MCF 10A (cell line): ENCODE results near the gene DCLK1. TPM values are rescaled to one million over a fixed set of nuclear protein-coding genes. Genes with fewer than 3 reads are reported as not detected.

ENCODE experiments used
- BruUV-seq: library from RNA; stranded (reverse); fragments of 400-500 nt; replicated peaks from 2 replicates; lab custom pipeline; 2021; lab: Mats Ljungman, UMichigan
- CTCF ChIA-PET: fragments of 300-600 bp; sonication (Branson Sonifier 250); formaldehyde crosslinking; extraction: SDS; loops from one replicate; lab custom pipeline; 2021; ENCODE audit warnings: antibody characterized with exemption, inconsistent platforms; lab: Yijun Ruan, JAX
- POLR2A ChIA-PET: fragments of 300-600, 350-650 bp; sonication (Branson Sonifier 250); formaldehyde crosslinking; extraction: SDS; loops from one replicate; lab custom pipeline; 2020; ENCODE audit warnings: antibody characterized with exemption, inconsistent platforms; lab: Yijun Ruan, JAX
- DNase-seq: peaks from one replicate; pipeline ENCODE4 v3.0.0-alpha.2; 2018; ENCODE audit not compliant: unreplicated experiment
- H3K27ac Mint-ChIP-seq: one replicate; pipeline ENCODE4 v1.8.0; 2022; ENCODE audit warnings: mild to moderate bottlenecking, low read depth, mixed read lengths; ENCODE audit not compliant: unreplicated experiment
- H3K27me3 Mint-ChIP-seq: one replicate; pipeline ENCODE4 v1.8.0; 2022; ENCODE audit warnings: mixed read lengths; ENCODE audit not compliant: insufficient read depth, unreplicated experiment
- H3K36me3 Mint-ChIP-seq: one replicate; pipeline ENCODE4 v1.8.0; 2022; ENCODE audit warnings: mild to moderate bottlenecking, moderate library complexity, mixed read lengths; ENCODE audit not compliant: insufficient read depth, unreplicated experiment
- H3K4me1 Mint-ChIP-seq: one replicate; pipeline ENCODE4 v1.8.0; 2022; ENCODE audit warnings: mixed read lengths; ENCODE audit not compliant: insufficient read depth, unreplicated experiment
- H3K4me3 Mint-ChIP-seq: one replicate; pipeline ENCODE4 v1.8.0; 2022; ENCODE audit warnings: mild to moderate bottlenecking, moderate library complexity, mixed read lengths; ENCODE audit not compliant: unreplicated experiment
- H3K9me3 Mint-ChIP-seq: one replicate; pipeline ENCODE4 v1.8.0; 2022; ENCODE audit warnings: mixed read lengths; ENCODE audit not compliant: unreplicated experiment
- CTCF ChIP-seq: fragments of 200-600 bp; IDR thresholded peaks from one replicate; pipeline ENCODE4 v1.8.0; 2022; ENCODE audit warnings: antibody characterized with exemption, mild to moderate bottlenecking; ENCODE audit not compliant: unreplicated experiment
- intact Hi-C: fragments of 100-400 bp; cut with micrococcal nuclease; formaldehyde crosslinking; loops from 2 replicates; pipeline ENCODE4 v1.14.1; 2022
- total RNA-seq: library from RNA; stranded (reverse); gene quantifications from 2 replicates; pipeline ENCODE4 v1.2.3, GENCODE V29; 2022

DCLK1 gene
- total RNA-seq, 1 experiment from 2014 or later = 0.44 TPM

DNA sequence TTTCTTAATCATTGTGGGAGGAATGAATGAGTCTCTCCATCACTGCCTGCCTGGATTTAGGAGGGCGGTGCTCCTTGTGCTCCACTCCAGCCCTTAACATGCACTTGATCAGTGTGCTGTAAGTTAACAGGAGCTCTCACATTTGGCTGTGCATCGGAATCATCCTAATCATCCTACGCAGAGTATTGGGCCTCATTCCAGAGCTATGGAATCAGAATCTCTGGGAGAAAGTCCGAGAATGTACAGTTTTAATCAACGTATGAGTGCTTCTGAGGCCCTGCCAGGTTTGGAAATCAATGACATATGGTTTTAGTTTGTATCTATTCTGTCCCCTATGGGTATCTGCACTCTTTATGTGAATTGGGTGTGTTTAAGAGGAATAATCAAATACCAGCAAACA lies 34.9 kb upstream of the DCLK1 start:
- Mint-ChIP-seq H3K27me3 (no peaks in the 10 kb centered on the region), H3K4me3 (no peak overlapping the region), H3K4me1 (peaks cover 28% of the 10 kb centered on the region), H3K27ac (no peak overlapping the region), H3K36me3 (no peaks in the 10 kb centered on the region), H3K9me3 (no peaks in the 10 kb centered on the region)
- no peak for DNase-seq
- ChIA-PET POLR2A (no interaction called here), CTCF (interaction anchor here (1.3 to 1.4 kb wide), 2 partner anchors 22 to 189 kb away, joined by 3 read pairs; no protein-coding TSS in a partner anchor)
- no peak for TF ChIP-seq CTCF
- no TSS peak for BruUV-seq
- intact Hi-C loops = no loop called here

- peak; percentile 99 for DNase-seq
- no peak for TF ChIP-seq CTCF
- Mint-ChIP-seq H3K27me3 (no peaks in the 10 kb centered on the region), H3K4me1 (peaks cover 35% of the 10 kb centered on the region), H3K36me3 (no peaks in the 10 kb centered on the region), H3K27ac (peak overlapping the region; percentile 74), H3K9me3 (no peaks in the 10 kb centered on the region), H3K4me3 (peak overlapping the region; percentile 36)
- ChIA-PET POLR2A (interaction anchor here (0.7 to 2.0 kb wide), 10 partner anchors 9 to 185 kb away, joined by 3 to 9 read pairs (median 4); no protein-coding TSS in a partner anchor), CTCF (interaction anchor here (0.6 to 1.6 kb wide), 7 partner anchors 14 to 1945 kb away, joined by 3 to 9 read pairs (median 5); no protein-coding TSS in a partner anchor)
- no TSS peak for BruUV-seq
- intact Hi-C loops = no loop called here
Measured at GRCh38 chr13:36163809-36164308, 32.7 kb upstream of the DCLK1 start.

DNA sequence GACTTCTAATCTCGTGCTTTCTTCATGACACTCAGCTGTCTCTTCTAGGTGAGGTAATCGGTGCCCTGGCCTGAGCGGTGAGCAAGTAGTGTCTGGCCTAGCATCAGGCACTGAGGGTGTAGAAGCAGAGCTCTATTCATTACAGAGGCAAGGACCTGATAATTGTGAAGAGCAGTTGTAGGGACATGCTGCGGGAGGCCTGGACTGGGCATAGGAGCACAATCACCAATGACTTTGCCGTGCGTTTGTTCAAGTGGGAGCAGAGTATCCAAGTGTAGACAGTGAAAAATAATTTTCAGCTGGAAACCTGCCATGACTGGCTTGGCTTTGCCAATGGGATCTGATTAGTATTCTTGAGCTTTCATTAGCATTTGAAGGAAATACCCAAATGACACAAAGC lies 32.1 kb upstream of the DCLK1 start:
- intact Hi-C loops = no loop called here
- POLR2A ChIA-PET = interaction anchor here (0.7 to 2.0 kb wide), 5 partner anchors 66 to 184 kb away, joined by 3 to 9 read pairs (median 7); no protein-coding TSS in a partner anchor

More for the DNA sequence above, 32.1 kb upstream of the DCLK1 start:
- H3K27ac Mint-ChIP-seq = peak overlapping the region; percentile 74
- H3K4me3 Mint-ChIP-seq = peak overlapping the region; percentile 36
- no peaks in the 10 kb centered on the region for H3K9me3 Mint-ChIP-seq
- CTCF ChIA-PET = interaction anchor here (0.6 to 1.6 kb wide), 6 partner anchors 14 to 177 kb away, joined by 3 to 9 read pairs (median 6); no protein-coding TSS in a partner anchor
- DNase-seq = no peak
- no peaks in the 10 kb centered on the region for H3K36me3 Mint-ChIP-seq
- H3K4me1 Mint-ChIP-seq = peaks cover 41% of the 10 kb centered on the region
- TF ChIP-seq CTCF = no peak
- BruUV-seq = no TSS peak
- no peaks in the 10 kb centered on the region for H3K27me3 Mint-ChIP-seq
